ENCODE results near the gene LSP1. TPM values are rescaled to one million over a fixed set of nuclear protein-coding genes. Genes with fewer than 3 reads are reported as not detected.

LSP1 gene
- total and polyA plus RNA-seq, 2 of the 8 experiments (the other 6 are each of a cell fraction or from before 2014, with no cell fraction given): 0.03 TPM; not detected in 1

- TF ChIP-seq ATF3 (IDR thresholded peaks at IDR 0.05; ENCODE audit: insufficient read depth, low read depth, low read length): no peak
Measured at GRCh38 chr11:1864831-1865665, 12.2 kb downstream of the LSP1 start (continued).

Measured in H1 (cell line).